GM18868 (cell line): ENCODE results near the gene CHKA.

ENCODE experiments used
- ATAC-seq: cut with Tn5 transposase; IDR thresholded peaks from one replicate; pipeline ENCODE4 v1.9.1; 2021; ENCODE audit warnings: mild to moderate bottlenecking, moderate library complexity; ENCODE audit not compliant: unreplicated experiment

CHKA gene

GRCh38 chr11:68121067-68121899, at the start of gene CHKA:
CHKA (minus strand) TSS chr11:68121388; CDS start chr11:68121177, 211 bp downstream.
- peak; percentile 82 for ATAC-seq

GRCh38 chr11:68169442-68169841, 48.3 kb upstream of the CHKA start:
- ATAC-seq = no peak

GRCh38 chr11:68168694-68169093, 47.5 kb upstream of the CHKA start:
- no peak for ATAC-seq

- no peak for ATAC-seq
These were observed 46.3 kb upstream of the CHKA start for GRCh38 chr11:68167474-68167873.

GRCh38 chr11:68166969-68167368, 45.8 kb upstream of the CHKA start:
- ATAC-seq = no peak

- no peak for ATAC-seq
These were observed 44.4 kb upstream of the CHKA start for GRCh38 chr11:68165601-68166000.

GRCh38 chr11:68164437-68164836, 43.2 kb upstream of the CHKA start:
- ATAC-seq = no peak

GRCh38 chr11:68163691-68164090, 42.5 kb upstream of the CHKA start:
- ATAC-seq = no peak

- ATAC-seq = no peak
These were observed 39.0 kb upstream of the CHKA start for GRCh38 chr11:68160100-68160695.

GRCh38 chr11:68159665-68160064, 38.5 kb upstream of the CHKA start:
- no peak for ATAC-seq

GRCh38 chr11:68159161-68159560, 38.0 kb upstream of the CHKA start:
- no peak for ATAC-seq

- ATAC-seq = no peak
These were observed 37.4 kb upstream of the CHKA start for GRCh38 chr11:68158580-68158979.

GRCh38 chr11:68153742-68154141, 32.6 kb upstream of the CHKA start:
- no peak for ATAC-seq

- ATAC-seq = no peak
These were observed 28.8 kb upstream of the CHKA start for GRCh38 chr11:68150037-68150436.

- ATAC-seq = no peak
These were observed 28.2 kb upstream of the CHKA start for GRCh38 chr11:68149417-68149816.

GRCh38 chr11:68148879-68149278, 27.7 kb upstream of the CHKA start:
- no peak for ATAC-seq

- ATAC-seq = no peak
These were observed 27.1 kb upstream of the CHKA start for GRCh38 chr11:68148071-68148805.

GRCh38 chr11:68146704-68147474, 25.7 kb upstream of the CHKA start:
- ATAC-seq = no peak

- no peak for ATAC-seq
These were observed 24.9 kb upstream of the CHKA start for GRCh38 chr11:68146010-68146540.

- no peak for ATAC-seq
These were observed 24.1 kb upstream of the CHKA start for GRCh38 chr11:68145120-68145866.
